Adrenal gland (tissue), 5 donors: ENCODE measurements around the gene LILRB5.
"Not testable (repeated sequence)": the region's sequence is repeated elsewhere in the genome, so short reads cannot be mapped to it uniquely, and the experiment has no call there.

Source experiments
- POLR2A ChIP-seq, 2 donors: fragments of 450-650 bp; IDR thresholded peaks; one replicate each; pipeline ENCODE4 v1.6.1; 2017; ENCODE audit warnings: antibody characterized with exemption in 2 of 2, mild to moderate bottlenecking in 2 of 2, moderate library complexity in 1 of 2
- TF ChIP-seq, protein P1 (sequence below), 6 experiments: fragments of 450-650 bp in 4 of 6; fragments of 200-600 bp in 2 of 6; sonication (generic) in 1 of 6; IDR thresholded peaks; 1 replicate in 5 of 6; 2 replicates in 1 of 6; pipeline versions ENCODE4 v1.5.1 to v1.8.0; 2016 to 2021; ENCODE audit warnings: antibody characterized with exemption in 6 of 6, mild to moderate bottlenecking in 2 of 6, moderate library complexity in 1 of 6
- donor health status: DM: no; HTN: no; CAD: no.

DNA sequence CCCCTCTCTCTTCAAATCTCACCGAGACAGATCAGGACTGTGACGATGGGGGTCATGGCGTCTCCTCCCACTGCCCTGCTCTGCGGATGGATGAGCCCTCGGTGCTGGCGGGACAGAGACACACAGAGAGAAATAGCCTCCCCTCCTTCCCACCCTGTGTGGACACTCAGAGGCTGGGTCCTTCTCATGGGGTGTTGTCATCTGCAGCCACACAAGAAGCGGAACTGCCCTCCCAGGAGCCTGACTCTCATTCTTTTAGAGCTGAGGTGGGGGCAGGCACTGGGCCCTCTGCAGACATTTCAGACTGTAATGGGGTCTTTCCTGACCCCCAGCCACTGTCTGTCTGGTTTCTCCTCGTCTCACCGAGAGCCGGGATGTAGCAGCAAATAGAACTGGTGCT lies 23.4 kb upstream of the LILRB5 start:
- TF ChIP-seq, protein P1, sequence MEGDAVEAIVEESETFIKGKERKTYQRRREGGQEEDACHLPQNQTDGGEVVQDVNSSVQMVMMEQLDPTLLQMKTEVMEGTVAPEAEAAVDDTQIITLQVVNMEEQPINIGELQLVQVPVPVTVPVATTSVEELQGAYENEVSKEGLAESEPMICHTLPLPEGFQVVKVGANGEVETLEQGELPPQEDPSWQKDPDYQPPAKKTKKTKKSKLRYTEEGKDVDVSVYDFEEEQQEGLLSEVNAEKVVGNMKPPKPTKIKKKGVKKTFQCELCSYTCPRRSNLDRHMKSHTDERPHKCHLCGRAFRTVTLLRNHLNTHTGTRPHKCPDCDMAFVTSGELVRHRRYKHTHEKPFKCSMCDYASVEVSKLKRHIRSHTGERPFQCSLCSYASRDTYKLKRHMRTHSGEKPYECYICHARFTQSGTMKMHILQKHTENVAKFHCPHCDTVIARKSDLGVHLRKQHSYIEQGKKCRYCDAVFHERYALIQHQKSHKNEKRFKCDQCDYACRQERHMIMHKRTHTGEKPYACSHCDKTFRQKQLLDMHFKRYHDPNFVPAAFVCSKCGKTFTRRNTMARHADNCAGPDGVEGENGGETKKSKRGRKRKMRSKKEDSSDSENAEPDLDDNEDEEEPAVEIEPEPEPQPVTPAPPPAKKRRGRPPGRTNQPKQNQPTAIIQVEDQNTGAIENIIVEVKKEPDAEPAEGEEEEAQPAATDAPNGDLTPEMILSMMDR (IDR thresholded peaks at IDR 0.05) = not testable (repeated sequence)
- not testable (repeated sequence) for TF ChIP-seq POLR2A (IDR thresholded peaks at IDR 0.05)
